Endometrial microvascular endothelial cells (primary cell): ENCODE data around the gene NDUFS8. TPM values are rescaled to one million over a fixed set of nuclear protein-coding genes. Genes with fewer than 3 reads are reported as not detected.
"Not testable (repeated sequence)": the region's sequence is repeated elsewhere in the genome, so short reads cannot be mapped to it uniquely, and the experiment has no call there.

Experiments used
- in situ Hi-C: cut with HindIII; loops from 2 replicates; pipeline ENCODE4 v1.10.0; 2017; ENCODE audit warnings: low sequenced_read_pairs, low pct_unique_long_range_greater_than_20kb; ENCODE audit errors: inconsistent ontology term
- total RNA-seq: library from RNA; depleted of rRNA; stranded (reverse); fragments of >200 nt; gene quantifications from one replicate; pipeline ENCODE4 v1.2.3, GENCODE V29; 2015; ENCODE audit errors: inconsistent ontology term

The NDUFS8 gene
- total RNA-seq = 204 TPM

- in situ Hi-C loops = no loop called here
Measured at GRCh38 chr11:68030318-68031143, at the start of gene NDUFS8. TSS of gene NDUFS8 (plus strand) at chr11:68030681. CDS start at chr11:68032152, 1,471 bp downstream.

DNA sequence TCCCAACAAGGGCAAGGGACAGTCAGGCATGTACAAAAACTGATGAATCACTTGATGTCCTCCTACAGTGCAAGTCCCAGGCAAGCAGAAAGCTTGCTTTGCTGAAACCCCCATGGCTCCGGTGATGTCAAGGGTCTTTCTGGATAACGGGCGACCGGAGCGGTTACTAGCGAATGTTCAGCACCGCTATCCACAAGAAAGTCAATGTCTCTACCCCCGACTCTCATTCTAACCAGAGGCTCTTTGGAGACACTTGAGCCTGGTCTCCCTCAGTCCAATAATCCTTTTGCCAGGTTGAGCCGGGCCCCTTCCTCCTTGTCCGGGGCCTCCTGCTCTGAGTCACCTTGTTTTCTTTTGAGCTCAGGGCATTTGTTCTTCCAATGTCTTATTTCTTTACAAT lies 49.3 kb upstream of the NDUFS8 start:
- in situ Hi-C loops = not testable (repeated sequence)

- in situ Hi-C loops = not testable (repeated sequence)
Measured at GRCh38 chr11:67982255-67982857, 48.1 kb upstream of the NDUFS8 start.

GRCh38 chr11:67983951-67984350 lies 46.5 kb upstream of the NDUFS8 start:
- in situ Hi-C loops = no loop called here

- in situ Hi-C loops = not testable (repeated sequence)
Measured at GRCh38 chr11:67985302-67985701, 45.2 kb upstream of the NDUFS8 start.

DNA sequence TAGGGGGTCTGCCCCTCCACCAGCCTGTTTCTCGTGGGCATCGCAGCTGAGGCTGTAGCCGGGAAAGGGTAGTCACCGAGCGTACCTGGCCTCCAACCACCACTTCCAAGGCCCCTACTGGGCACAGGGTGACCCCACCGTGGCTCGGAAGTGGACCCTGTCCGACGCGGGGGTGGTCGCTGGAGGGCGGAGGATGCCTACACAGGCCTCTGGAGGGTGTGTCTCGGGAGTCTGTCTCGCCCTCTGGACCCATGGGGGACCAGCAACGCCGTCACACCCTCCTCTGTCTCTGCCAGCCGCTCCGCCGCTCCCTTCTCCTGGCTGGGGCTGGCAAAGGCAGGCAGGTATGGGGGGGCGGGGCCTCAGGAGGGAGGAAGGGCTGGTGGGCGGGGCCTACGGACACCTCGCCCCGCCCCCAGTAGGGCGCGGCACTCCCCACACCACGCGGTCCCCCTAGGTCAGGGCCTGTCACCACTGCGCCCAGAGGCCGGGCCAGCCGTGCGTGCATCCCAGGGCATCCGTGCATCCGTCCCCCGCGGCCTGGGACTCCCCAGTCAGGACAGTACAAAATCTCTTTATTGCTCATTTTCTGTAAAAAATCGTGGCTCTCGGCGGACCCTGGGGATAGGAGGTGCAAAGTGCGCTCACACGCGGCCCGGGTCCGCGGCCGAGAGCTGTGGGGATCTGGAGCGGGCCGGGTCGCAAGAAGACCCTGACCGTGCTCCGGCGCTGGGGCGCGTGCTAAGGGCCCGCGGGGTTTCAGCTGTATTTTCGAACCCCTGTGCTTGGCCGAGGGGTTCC lies 39.7 kb upstream of the NDUFS8 start:
- in situ Hi-C loops = not testable (repeated sequence)

GRCh38 chr11:67991347-67992121 lies 38.9 kb upstream of the NDUFS8 start:
- in situ Hi-C loops = not testable (repeated sequence)

GRCh38 chr11:67993821-67994220 lies 36.7 kb upstream of the NDUFS8 start:
- in situ Hi-C loops = not testable (repeated sequence)

DNA sequence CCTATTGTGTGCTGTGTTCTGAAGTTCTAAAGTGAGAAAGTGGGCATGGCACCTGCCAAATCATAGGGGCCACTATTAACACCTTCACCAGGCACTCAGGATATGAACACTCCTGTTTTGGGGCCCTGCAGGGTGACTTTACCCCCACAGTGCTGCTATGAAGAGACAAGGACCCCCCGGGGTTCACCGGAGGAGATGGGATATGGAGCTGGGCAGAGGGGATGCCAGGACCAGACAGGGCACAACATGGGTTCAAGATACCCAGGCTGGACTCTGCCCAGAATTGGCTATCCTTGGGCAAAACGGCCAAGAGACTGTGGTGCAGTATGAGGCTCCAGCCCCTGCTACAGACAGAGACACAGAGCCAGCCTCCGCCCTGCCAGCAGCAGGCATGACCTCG lies 36.1 kb upstream of the NDUFS8 start:
- in situ Hi-C loops = not testable (repeated sequence)

DNA sequence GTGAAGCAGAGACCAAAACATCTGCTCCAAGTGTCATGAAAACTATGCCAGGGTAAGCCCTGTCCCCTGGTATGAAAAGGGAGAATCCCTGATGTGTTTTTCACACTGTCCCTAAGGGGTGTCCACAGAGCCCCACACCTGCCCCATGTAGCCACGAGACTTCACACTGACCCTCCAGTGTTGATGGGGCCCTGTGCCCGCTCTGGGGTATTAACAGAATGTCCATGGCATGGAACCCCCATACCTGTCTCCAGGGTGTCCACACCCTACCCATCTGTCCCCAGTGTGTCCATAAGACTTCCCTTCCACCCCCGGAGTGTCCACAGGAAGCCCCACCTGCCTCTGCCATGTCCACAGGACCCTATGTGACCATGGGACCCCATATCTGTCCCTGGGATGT lies 35.4 kb upstream of the NDUFS8 start:
- in situ Hi-C loops = not testable (repeated sequence)

DNA sequence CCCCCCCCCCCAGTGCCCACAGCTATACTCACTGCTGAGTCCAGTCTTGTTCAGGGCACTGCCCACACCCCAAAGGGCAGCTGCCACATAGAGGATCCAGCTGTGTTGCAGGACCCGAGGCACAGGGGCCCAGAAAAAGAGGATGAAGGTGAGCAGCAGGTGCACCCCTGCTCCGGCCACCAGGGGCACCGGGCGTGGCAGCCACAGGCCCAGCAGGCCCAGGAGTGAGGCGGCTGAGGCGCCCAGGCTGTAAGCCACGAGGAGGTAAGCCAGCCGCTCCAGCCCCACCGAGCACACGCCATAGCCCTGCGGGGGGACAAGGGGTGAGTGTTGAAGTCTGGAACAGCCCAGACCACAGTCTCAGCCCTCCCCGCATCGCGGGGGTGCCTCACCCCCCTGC lies 34.9 kb upstream of the NDUFS8 start:
- in situ Hi-C loops = not testable (repeated sequence)

GRCh38 chr11:67996051-67996450 lies 34.4 kb upstream of the NDUFS8 start:
- in situ Hi-C loops = no loop called here

DNA sequence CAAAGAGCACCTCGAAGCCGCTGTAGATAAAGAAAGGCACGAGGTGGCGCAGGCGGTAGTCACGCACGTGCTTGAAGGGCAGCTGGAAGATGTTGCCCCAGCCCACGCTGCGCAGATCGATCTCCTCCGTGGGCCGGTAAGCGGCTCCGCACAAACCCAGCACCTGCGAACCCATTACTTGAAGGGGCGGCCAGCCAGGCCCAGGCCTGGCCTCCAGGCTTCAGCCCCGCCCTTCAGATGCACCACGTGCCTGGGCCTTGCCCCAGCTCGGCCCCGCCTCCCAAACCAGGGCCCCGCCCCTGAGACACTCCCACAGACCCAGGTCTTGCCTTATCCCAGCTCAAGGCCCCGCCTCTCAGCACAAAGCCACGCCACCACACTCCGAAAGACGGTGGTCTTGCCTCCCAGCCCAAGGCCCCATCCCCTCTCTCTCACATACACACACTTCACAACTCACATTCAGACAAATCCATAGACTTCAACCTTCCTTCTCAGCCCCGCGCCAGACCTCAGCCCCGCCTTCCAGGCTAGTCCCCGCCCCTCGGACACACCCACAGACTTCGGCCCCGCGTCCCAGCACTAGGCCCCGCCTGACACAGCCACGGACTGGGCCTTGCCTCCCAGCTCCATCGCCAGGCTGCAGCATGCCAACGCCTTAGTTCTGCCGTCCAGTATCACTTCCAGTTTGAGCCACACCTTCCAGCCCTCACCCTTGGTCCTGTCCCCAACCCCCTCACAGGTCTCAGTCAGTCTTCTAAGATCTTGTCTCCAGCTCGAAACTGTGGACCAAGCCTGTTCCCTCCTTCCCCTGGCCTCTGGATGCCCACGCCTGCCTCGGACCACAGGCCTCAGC lies 33.6 kb upstream of the NDUFS8 start:
- in situ Hi-C loops = no loop called here

GRCh38 chr11:67997475-67997921 lies 33.0 kb upstream of the NDUFS8 start:
- in situ Hi-C loops = no loop called here

GRCh38 chr11:67998150-67999045 lies 32.1 kb upstream of the NDUFS8 start:
- in situ Hi-C loops = no loop called here

DNA sequence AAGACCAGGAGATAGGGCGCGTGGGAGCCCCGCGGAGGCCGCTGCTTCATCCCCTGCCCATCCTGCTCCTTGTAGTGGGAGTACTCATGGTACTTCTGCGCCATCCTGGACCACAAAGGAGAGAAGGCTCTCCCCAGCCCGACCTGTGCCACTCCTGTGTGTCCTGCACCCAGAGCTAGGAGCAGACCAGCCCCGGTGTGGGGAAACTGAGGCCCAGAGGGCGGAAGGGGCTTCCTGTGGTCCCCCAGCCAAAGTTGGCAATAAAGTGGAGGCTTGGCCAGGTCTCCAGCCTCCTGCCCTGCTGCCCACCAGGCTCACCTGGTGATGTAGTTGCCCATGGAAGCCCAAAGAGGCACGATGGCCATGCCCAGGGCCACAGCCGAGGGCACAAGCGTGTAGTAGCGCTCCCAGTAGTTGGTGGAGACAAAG lies 31.3 kb upstream of the NDUFS8 start:
- in situ Hi-C loops = no loop called here

DNA sequence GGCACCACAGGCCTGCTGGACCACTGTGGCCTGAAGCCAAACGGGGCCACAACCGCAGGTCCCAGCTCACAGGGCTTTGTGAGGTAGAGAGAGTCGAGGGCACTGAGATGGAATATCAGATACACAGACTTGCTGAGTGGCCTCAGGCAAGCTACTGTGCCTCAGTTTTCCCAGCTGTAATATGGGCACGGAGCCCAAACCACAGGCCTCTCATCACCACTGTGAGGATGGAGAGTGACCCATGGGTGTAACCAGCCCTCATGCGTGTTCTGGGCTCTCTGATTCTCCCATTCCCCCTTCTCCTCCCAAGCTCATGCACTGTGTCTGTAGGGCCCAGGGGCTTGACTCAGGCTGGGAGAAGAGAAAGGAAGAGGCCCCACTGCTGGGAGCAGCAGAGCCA lies 30.8 kb upstream of the NDUFS8 start:
- in situ Hi-C loops = no loop called here
